ENCODE data around the gene CYTL1.

DNA sequence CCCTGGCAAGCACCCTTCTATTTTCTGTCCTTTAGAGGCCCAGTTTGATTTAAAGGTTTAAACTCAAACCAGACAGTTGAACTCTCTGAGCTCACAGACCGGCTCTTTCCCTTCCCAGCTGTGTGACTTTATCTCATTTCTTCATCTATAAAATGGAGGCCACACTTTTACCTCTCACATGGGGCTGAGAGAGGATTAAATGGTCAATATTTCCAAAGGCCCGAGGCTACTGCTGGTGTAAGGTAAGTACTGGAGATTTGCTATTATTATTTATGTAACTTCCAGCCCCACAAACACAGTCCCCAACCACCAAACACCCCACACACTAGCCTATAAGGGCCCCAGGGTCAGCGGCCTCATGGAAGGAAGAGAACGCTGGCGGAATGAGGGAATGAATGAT, 13.6 kb upstream of the CYTL1 start:
- no peak for TF ChIP-seq POLR2AphosphoS5 (IDR thresholded peaks at IDR 0.05; ENCODE audit: insufficient read depth in 1 of 2, low read depth in 1 of 2)
- TF ChIP-seq, protein P1, sequence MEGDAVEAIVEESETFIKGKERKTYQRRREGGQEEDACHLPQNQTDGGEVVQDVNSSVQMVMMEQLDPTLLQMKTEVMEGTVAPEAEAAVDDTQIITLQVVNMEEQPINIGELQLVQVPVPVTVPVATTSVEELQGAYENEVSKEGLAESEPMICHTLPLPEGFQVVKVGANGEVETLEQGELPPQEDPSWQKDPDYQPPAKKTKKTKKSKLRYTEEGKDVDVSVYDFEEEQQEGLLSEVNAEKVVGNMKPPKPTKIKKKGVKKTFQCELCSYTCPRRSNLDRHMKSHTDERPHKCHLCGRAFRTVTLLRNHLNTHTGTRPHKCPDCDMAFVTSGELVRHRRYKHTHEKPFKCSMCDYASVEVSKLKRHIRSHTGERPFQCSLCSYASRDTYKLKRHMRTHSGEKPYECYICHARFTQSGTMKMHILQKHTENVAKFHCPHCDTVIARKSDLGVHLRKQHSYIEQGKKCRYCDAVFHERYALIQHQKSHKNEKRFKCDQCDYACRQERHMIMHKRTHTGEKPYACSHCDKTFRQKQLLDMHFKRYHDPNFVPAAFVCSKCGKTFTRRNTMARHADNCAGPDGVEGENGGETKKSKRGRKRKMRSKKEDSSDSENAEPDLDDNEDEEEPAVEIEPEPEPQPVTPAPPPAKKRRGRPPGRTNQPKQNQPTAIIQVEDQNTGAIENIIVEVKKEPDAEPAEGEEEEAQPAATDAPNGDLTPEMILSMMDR (IDR thresholded peaks at IDR 0.05): no peak

Measured in vagina (tissue), 2 donors.